Stimulated activated CD8-positive, alpha-beta memory T cell treated with anti-CD3 and anti-CD28 coated beads, Interleukin-4, amount 100 ng/mL, for 1 hour (primary cell): ENCODE results near the gene C19orf38.

ENCODE experiments used
- DNase-seq, 2 donors: peaks; one replicate each; pipeline ENCODE4 v3.0.0-alpha.2; 2020; ENCODE audit warnings: low read depth in 2 of 2, low spot score in 1 of 2

Gene C19orf38

GRCh38 chr19:10899151-10899653 is 51.0 kb downstream of the C19orf38 start:
- DNase-seq = no peak

GRCh38 chr19:10907925-10908324 is 59.7 kb downstream of the C19orf38 start:
- DNase-seq = no peak

- DNase-seq = no peak
Observed at GRCh38 chr19:10908380-10908960, 60.3 kb downstream of the C19orf38 start.

- no peak for DNase-seq
Observed at GRCh38 chr19:10911579-10912363, 63.6 kb downstream of the C19orf38 start.

- DNase-seq = no peak
Observed at GRCh38 chr19:10912619-10913018, 64.4 kb downstream of the C19orf38 start.

GRCh38 chr19:10913716-10914340 is 65.6 kb downstream of the C19orf38 start:
- no peak for DNase-seq

GRCh38 chr19:10915130-10916091 is 67.2 kb downstream of the C19orf38 start:
- no peak for DNase-seq

- DNase-seq = no peak
Observed at GRCh38 chr19:10916602-10917001, 68.4 kb downstream of the C19orf38 start.

- no peak for DNase-seq
Observed at GRCh38 chr19:10918359-10918758, 70.1 kb downstream of the C19orf38 start.
